IMR-90 (cell line): ENCODE measurements around the gene ATP6V1A. TPM values are rescaled to one million over a fixed set of nuclear protein-coding genes. Genes with fewer than 3 reads are reported as not detected.

ENCODE experiments used
- ATAC-seq: fragments of 200-7000 bp; cut with Tn5 transposase; 2 replicates; pipeline ENCODE4 v1.9.1; 2020; ENCODE audit warnings: low read depth, mild to moderate bottlenecking, moderate library complexity
- BruUV-seq: library from RNA; stranded (reverse); fragments of 400-500 nt; replicated peaks from 2 replicates; lab custom pipeline; 2021; lab: Mats Ljungman, UMichigan
- CTCF ChIA-PET: fragments of 300-600 bp; formaldehyde crosslinking; extraction: SDS; loops from one replicate; lab custom pipeline; 2021; ENCODE audit warnings: antibody characterized with exemption; lab: Yijun Ruan, JAX
- POLR2A ChIA-PET: fragments of 300-600 bp; sonication (Branson Sonifier 250); formaldehyde crosslinking; loops from one replicate; lab custom pipeline; 2022; ENCODE audit warnings: antibody characterized with exemption; ENCODE audit not compliant: unreplicated experiment; lab: Charles Lee
- DNase-seq: peaks from one replicate; pipeline ENCODE4 v3.0.0; 2013
- H2AFZ ChIP-seq: replicated peaks from 2 replicates; pipeline ENCODE3; 2013; ENCODE audit warnings: low read length, mild to moderate bottlenecking; ENCODE audit not compliant: poor library complexity
- H2AK5ac ChIP-seq: 2 replicates; pipeline ENCODE4 v1.6.1; 2013; ENCODE audit warnings: low read depth, low read length, inconsistent platforms
- H2AK9ac ChIP-seq: replicated peaks from 2 replicates; pipeline ENCODE3; 2013; ENCODE audit warnings: mild to moderate bottlenecking, low read depth, low read length, moderate library complexity; ENCODE audit not compliant: poor library complexity
- H2BK120ac ChIP-seq: 2 replicates; pipeline ENCODE4 v1.6.1; 2013; ENCODE audit warnings: low read depth, low read length, inconsistent platforms
- H2BK15ac ChIP-seq: 3 replicates; pipeline ENCODE4 v1.6.1; 2013; ENCODE audit warnings: low read depth, low read length, inconsistent platforms
- H2BK20ac ChIP-seq: 2 replicates; pipeline ENCODE4 v1.6.1; 2013; ENCODE audit warnings: low read depth, mild to moderate bottlenecking, inconsistent platforms, low read length, moderate library complexity
- H2BK5ac ChIP-seq: 2 replicates; pipeline ENCODE4 v1.6.1; 2013; ENCODE audit warnings: mild to moderate bottlenecking, low read depth, low read length, inconsistent platforms; ENCODE audit not compliant: poor library complexity, severe bottlenecking
- H3K14ac ChIP-seq: replicated peaks from 2 replicates; pipeline ENCODE4 v1.6.1; 2013; ENCODE audit warnings: low read depth, low read length, inconsistent platforms
- H3K18ac ChIP-seq: 2 replicates; pipeline ENCODE4 v1.6.1; 2013; ENCODE audit warnings: low read depth, low read length, control low read depth
- H3K23ac ChIP-seq: 2 replicates; pipeline ENCODE4 v1.6.1; 2013; ENCODE audit warnings: low read depth, low read length, inconsistent platforms
- H3K27ac ChIP-seq: 2 replicates; pipeline ENCODE4 v1.5.1; 2013; ENCODE audit warnings: mild to moderate bottlenecking, control low read depth, low read length; ENCODE audit not compliant: insufficient read depth
- H3K27me3 ChIP-seq: 2 replicates; pipeline ENCODE4 v1.6.1; 2013; ENCODE audit warnings: low read length; ENCODE audit not compliant: control insufficient read depth, insufficient read depth
- H3K36me3 ChIP-seq: 2 replicates; pipeline ENCODE4 v1.6.1; 2013; ENCODE audit warnings: low read length, mixed read lengths; ENCODE audit not compliant: control insufficient read depth, insufficient read depth
- H3K4ac ChIP-seq: 2 replicates; pipeline ENCODE4 v1.6.1; 2013; ENCODE audit warnings: low read depth, low read length, inconsistent platforms
- H3K4me1 ChIP-seq: 2 replicates; pipeline ENCODE4 v1.6.1; 2013; ENCODE audit warnings: low read length, mixed read lengths; ENCODE audit not compliant: control insufficient read depth, insufficient read depth
- H3K4me2 ChIP-seq: 2 replicates; pipeline ENCODE4 v1.6.1; 2013; ENCODE audit warnings: low read depth, mild to moderate bottlenecking, control low read depth, low read length, moderate library complexity
- H3K4me3 ChIP-seq: 2 replicates; pipeline ENCODE4 v1.5.1; 2013; ENCODE audit warnings: low read depth, mild to moderate bottlenecking, control low read depth, low read length, moderate library complexity; ENCODE audit not compliant: insufficient read depth
- H3K56ac ChIP-seq: 2 replicates; pipeline ENCODE4 v1.6.1; 2013; ENCODE audit warnings: low read length, inconsistent platforms; ENCODE audit not compliant: insufficient read depth; ENCODE audit errors: extremely low read depth
- H3K79me1 ChIP-seq, 2 experiments: 2 replicates each; pipeline ENCODE4 v1.6.1; 2013; ENCODE audit warnings: low read length in 2 of 2, inconsistent platforms in 1 of 2, low read depth in 1 of 2
- H3K9ac ChIP-seq: 2 replicates; pipeline ENCODE4 v1.6.1; 2013; ENCODE audit warnings: low read depth, low read length, control low read depth
- H3K9me1 ChIP-seq: 2 replicates; pipeline ENCODE4 v1.6.1; 2013; ENCODE audit warnings: low read length, inconsistent platforms; ENCODE audit not compliant: insufficient read depth
- H3K9me3 ChIP-seq: 2 replicates; pipeline ENCODE4 v1.6.1; 2013; ENCODE audit warnings: low read length; ENCODE audit not compliant: control insufficient read depth, insufficient read depth
- H4K20me1 ChIP-seq: 2 replicates; pipeline ENCODE4 v1.6.1; 2013; ENCODE audit warnings: low read length, inconsistent platforms; ENCODE audit not compliant: insufficient read depth
- H4K5ac ChIP-seq: 2 replicates; pipeline ENCODE4 v1.6.1; 2013; ENCODE audit warnings: mild to moderate bottlenecking, low read depth, low read length, control low read depth
- H4K8ac ChIP-seq, 2 experiments: 2 replicates each; pipeline ENCODE4 v1.6.1; 2013; ENCODE audit warnings: low read depth in 2 of 2, low read length in 2 of 2, control low read depth in 1 of 2, inconsistent platforms in 1 of 2
- H4K91ac ChIP-seq: 2 replicates; pipeline ENCODE4 v1.6.1; 2013; ENCODE audit warnings: low read depth, low read length, inconsistent platforms; ENCODE audit not compliant: insufficient read depth
- BHLHE40 ChIP-seq: fragments of 150-350 bp; IDR thresholded peaks from 2 replicates; pipeline ENCODE4 v1.6.1; 2016; ENCODE audit warnings: mild to moderate bottlenecking, low read depth, low read length
- CEBPB ChIP-seq: IDR thresholded peaks from 2 replicates; pipeline ENCODE4 v1.6.1; 2012; ENCODE audit warnings: low read depth, low read length, improper control_type of control experiment
- CHD1 ChIP-seq: IDR thresholded peaks from 2 replicates; pipeline ENCODE4 v1.6.1; 2012; ENCODE audit warnings: low read depth, low read length, improper control_type of control experiment
- FOS ChIP-seq: fragments of 150-350 bp; IDR thresholded peaks from 2 replicates; pipeline ENCODE4 v1.6.1; 2016; ENCODE audit warnings: low read depth, low read length
- MAFK ChIP-seq: IDR thresholded peaks from 2 replicates; pipeline ENCODE4 v1.6.1; 2012; ENCODE audit warnings: low read depth, low read length, improper control_type of control experiment
- MAZ ChIP-seq: IDR thresholded peaks from 2 replicates; pipeline ENCODE4 v1.6.1; 2012; ENCODE audit warnings: low read depth, mild to moderate bottlenecking, low read length, improper control_type of control experiment, moderate library complexity, borderline replicate concordance
- MXI1 ChIP-seq: IDR thresholded peaks from 2 replicates; pipeline ENCODE4 v1.6.1; 2012; ENCODE audit warnings: low read depth, mild to moderate bottlenecking, low read length, moderate library complexity, borderline replicate concordance
- NFE2L2 ChIP-seq: fragments of 150-350 bp; IDR thresholded peaks from 2 replicates; pipeline ENCODE4 v1.6.1; 2016; ENCODE audit warnings: low read depth, mild to moderate bottlenecking, low read length
- POLR2A ChIP-seq: IDR thresholded peaks from 2 replicates; pipeline ENCODE4 v1.6.1; 2012; ENCODE audit warnings: mild to moderate bottlenecking, low read depth, low read length
- RAD21 ChIP-seq: IDR thresholded peaks from 2 replicates; pipeline ENCODE4 v1.6.1; 2012; ENCODE audit warnings: low read length, improper control_type of control experiment
- RCOR1 ChIP-seq: IDR thresholded peaks from 2 replicates; pipeline ENCODE4 v1.6.1; 2012; ENCODE audit warnings: mild to moderate bottlenecking, low read length, improper control_type of control experiment; ENCODE audit not compliant: insufficient replicate concordance
- RFX5 ChIP-seq: IDR thresholded peaks from 2 replicates; pipeline ENCODE4 v1.8.0; 2012; ENCODE audit warnings: low read depth, mild to moderate bottlenecking, low read length, moderate library complexity
- SMC3 ChIP-seq: fragments of 150-350 bp; IDR thresholded peaks from 2 replicates; pipeline ENCODE4 v1.6.1; 2016; ENCODE audit warnings: low read depth, mild to moderate bottlenecking, antibody characterized with exemption, low read length, moderate library complexity
- WGBS, 2 experiments: methylation state at CpG; one replicate each; pipeline versions ENCODE4 v1.1.5 to v1.1.7; 2013; ENCODE audit warnings: missing lambda C conversion rate in 2 of 2; ENCODE audit not compliant: insufficient read length in 1 of 2; ENCODE audit errors: extremely low coverage in 2 of 2; 5-methylcytosine and 5-hydroxymethylcytosine counted together
- dilution Hi-C: fragments of 300-500 bp; cut with HindIII; formaldehyde crosslinking; loops from one replicate; pipeline ENCODE4 v1.14.3; 2018; ENCODE audit warnings: low sequenced_read_pairs; ENCODE audit not compliant: unreplicated experiment
- in situ Hi-C: fragments of 300-500 bp; cut with MboI; formaldehyde crosslinking; loops from 3 replicates; pipeline ENCODE4 v1.14.3; 2019; ENCODE audit warnings: low sequenced_read_pairs, inconsistent platforms, mixed read lengths
- intact Hi-C: fragments of 100-400 bp; cut with micrococcal nuclease; formaldehyde crosslinking; loops from 2 replicates; pipeline ENCODE4 v1.10.0; 2022
- polyA plus RNA-seq, 3 experiments: library from polyadenylated mRNA; depleted of rRNA; stranded (reverse); fragments of >200 nt; gene quantifications; 2 replicates each; pipeline ENCODE4 v1.2.3, GENCODE V29; 2012; ENCODE audit warnings: low replicate concordance in 1 of 3
- total RNA-seq: library from RNA; depleted of rRNA; stranded (reverse); fragments of >200 nt; gene quantifications from 2 replicates; pipeline ENCODE4 v1.2.3, GENCODE V29; 2012
- TF ChIP-seq, protein P1 (sequence below): fragments of 150-350 bp; IDR thresholded peaks from 2 replicates; pipeline ENCODE4 v1.6.1; 2017; ENCODE audit warnings: mild to moderate bottlenecking, antibody characterized with exemption, low read length, low read depth
- TF ChIP-seq, protein P2 (sequence below): fragments of 150-350 bp; IDR thresholded peaks from 2 replicates; pipeline ENCODE4 v1.6.1; 2016; ENCODE audit warnings: low read depth, mild to moderate bottlenecking, low read length, moderate library complexity, borderline replicate concordance
- TF ChIP-seq, protein P3 (sequence below): conservative IDR thresholded peaks from 2 replicates; pipeline ENCODE4 v1.5.1; 2012; ENCODE audit warnings: mild to moderate bottlenecking, low read depth, low read length, improper control_type of control experiment

Gene ATP6V1A
- total and polyA plus RNA-seq, 2 of the 4 experiments (the other 2 are of a cell fraction): 15.1 to 98.0 TPM

DNA sequence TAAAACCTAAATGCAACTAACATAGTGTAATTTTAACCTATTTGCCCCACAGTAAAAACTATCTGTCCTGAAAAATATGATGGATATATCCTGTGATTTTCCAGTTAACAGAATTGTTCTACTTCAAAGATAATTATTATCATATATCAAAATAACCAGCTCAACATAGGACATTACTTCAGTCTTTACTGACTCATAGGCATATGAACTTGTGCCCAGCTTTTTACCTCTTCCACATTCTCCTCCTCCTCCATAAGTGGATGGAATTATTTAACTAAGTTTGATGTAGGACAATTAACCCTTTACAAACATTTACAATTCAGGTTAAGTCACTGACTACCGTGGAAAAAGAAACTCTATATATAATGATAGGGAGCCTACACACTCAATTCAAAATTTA, 27.5 kb upstream of the ATP6V1A start:
- H3K9me3 ChIP-seq: no peaks in the 10 kb centered on the region
- CTCF ChIA-PET: interaction anchor here (0.7 kb wide), 1 partner anchor 20 kb away, joined by 3 read pairs; no protein-coding TSS in a partner anchor

More for the DNA sequence above, 27.5 kb upstream of the ATP6V1A start:
- H3K18ac ChIP-seq: no peak overlapping the region
- WGBS, 2 experiments: no CpG with 5 or more reads among the region's 1 CpG
- H3K27me3 ChIP-seq: no peaks in the 10 kb centered on the region
- H2BK15ac ChIP-seq: no peak overlapping the region
- H3K4ac ChIP-seq: no peak overlapping the region
- DNase-seq: no peak
- H3K36me3 ChIP-seq: peaks cover 15% of the 10 kb centered on the region
- H3K27ac ChIP-seq: no peak overlapping the region
- no TSS peak for BruUV-seq
- dilution Hi-C loops (no loop called here), in situ Hi-C loops (no loop called here), intact Hi-C loops (no loop called here)
- no peak overlapping the region for H2BK5ac ChIP-seq
- no peaks in the 10 kb centered on the region for H3K4me1 ChIP-seq
- no peak overlapping the region for H3K4me3 ChIP-seq
- no peak overlapping the region for H3K4me2 ChIP-seq
- H4K5ac ChIP-seq: no peak overlapping the region
- H2AK9ac ChIP-seq: no peak overlapping the region
- no peak for TF ChIP-seq SMC3
- no peak for TF ChIP-seq CEBPB
- TF ChIP-seq MAZ: no peak
- TF ChIP-seq MXI1: no peak
- no peak for TF ChIP-seq RAD21
- TF ChIP-seq, protein P1, sequence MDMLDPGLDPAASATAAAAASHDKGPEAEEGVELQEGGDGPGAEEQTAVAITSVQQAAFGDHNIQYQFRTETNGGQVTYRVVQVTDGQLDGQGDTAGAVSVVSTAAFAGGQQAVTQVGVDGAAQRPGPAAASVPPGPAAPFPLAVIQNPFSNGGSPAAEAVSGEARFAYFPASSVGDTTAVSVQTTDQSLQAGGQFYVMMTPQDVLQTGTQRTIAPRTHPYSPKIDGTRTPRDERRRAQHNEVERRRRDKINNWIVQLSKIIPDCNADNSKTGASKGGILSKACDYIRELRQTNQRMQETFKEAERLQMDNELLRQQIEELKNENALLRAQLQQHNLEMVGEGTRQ: no peak
- no peak for TF ChIP-seq RFX5
- TF ChIP-seq, protein P2, sequence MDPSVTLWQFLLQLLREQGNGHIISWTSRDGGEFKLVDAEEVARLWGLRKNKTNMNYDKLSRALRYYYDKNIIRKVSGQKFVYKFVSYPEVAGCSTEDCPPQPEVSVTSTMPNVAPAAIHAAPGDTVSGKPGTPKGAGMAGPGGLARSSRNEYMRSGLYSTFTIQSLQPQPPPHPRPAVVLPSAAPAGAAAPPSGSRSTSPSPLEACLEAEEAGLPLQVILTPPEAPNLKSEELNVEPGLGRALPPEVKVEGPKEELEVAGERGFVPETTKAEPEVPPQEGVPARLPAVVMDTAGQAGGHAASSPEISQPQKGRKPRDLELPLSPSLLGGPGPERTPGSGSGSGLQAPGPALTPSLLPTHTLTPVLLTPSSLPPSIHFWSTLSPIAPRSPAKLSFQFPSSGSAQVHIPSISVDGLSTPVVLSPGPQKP: no peak
- TF ChIP-seq RCOR1: no peak
- no peak for TF ChIP-seq CHD1
- TF ChIP-seq BHLHE40: no peak
- no peak for TF ChIP-seq MAFK
- TF ChIP-seq POLR2A: no peak
- TF ChIP-seq FOS: no peak
- no peak for TF ChIP-seq NFE2L2
- TF ChIP-seq, protein P3, sequence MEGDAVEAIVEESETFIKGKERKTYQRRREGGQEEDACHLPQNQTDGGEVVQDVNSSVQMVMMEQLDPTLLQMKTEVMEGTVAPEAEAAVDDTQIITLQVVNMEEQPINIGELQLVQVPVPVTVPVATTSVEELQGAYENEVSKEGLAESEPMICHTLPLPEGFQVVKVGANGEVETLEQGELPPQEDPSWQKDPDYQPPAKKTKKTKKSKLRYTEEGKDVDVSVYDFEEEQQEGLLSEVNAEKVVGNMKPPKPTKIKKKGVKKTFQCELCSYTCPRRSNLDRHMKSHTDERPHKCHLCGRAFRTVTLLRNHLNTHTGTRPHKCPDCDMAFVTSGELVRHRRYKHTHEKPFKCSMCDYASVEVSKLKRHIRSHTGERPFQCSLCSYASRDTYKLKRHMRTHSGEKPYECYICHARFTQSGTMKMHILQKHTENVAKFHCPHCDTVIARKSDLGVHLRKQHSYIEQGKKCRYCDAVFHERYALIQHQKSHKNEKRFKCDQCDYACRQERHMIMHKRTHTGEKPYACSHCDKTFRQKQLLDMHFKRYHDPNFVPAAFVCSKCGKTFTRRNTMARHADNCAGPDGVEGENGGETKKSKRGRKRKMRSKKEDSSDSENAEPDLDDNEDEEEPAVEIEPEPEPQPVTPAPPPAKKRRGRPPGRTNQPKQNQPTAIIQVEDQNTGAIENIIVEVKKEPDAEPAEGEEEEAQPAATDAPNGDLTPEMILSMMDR: no peak
- ATAC-seq: no peak
- POLR2A ChIA-PET: no interaction called here
- no peak overlapping the region for H2BK20ac ChIP-seq
- peaks cover under 1 to 15% of the 10 kb centered on the region in 2 experiments for H3K79me1 ChIP-seq
- no peak overlapping the region for H2BK120ac ChIP-seq
- H2AFZ ChIP-seq: no peak overlapping the region
- H3K56ac ChIP-seq: no peak overlapping the region
- peaks cover 7% of the 10 kb centered on the region; the same call in 1 of the 2 replicates for H4K20me1 ChIP-seq
- H3K9ac ChIP-seq: no peak overlapping the region
- H3K9me1 ChIP-seq: peaks cover 5% of the 10 kb centered on the region
- H2AK5ac ChIP-seq: no peak overlapping the region
- H3K14ac ChIP-seq: no peak overlapping the region
- no peak overlapping the region for H4K8ac ChIP-seq
- H3K23ac ChIP-seq: no peak overlapping the region
- H4K91ac ChIP-seq: no peak overlapping the region
